Astrocyte (in vitro differentiated cells and primary cell): ENCODE results near the gene EED. TPM values are rescaled to one million over a fixed set of nuclear protein-coding genes. Genes with fewer than 3 reads are reported as not detected.

Experiments used
- DNase-seq: peaks from one replicate; pipeline ENCODE4 v3.0.0-alpha.2; 2010; ENCODE audit warnings: low read depth
- FAIRE-seq: peaks from 2 replicates; lab custom pipeline; 2011; peaks lifted over from hg19 to GRCh38; lab: Jason Lieb, UNC
- H2AFZ ChIP-seq: 2 replicates; pipeline ENCODE4 v1.6.0; 2012; ENCODE audit warnings: low read depth, low read length, inconsistent platforms
- H3K27ac ChIP-seq: 2 replicates; pipeline ENCODE4 v1.5.1; 2011; ENCODE audit warnings: low read depth, low read length, inconsistent platforms
- H3K27me3 ChIP-seq: 2 replicates; pipeline ENCODE4 v1.6.0; 2011; ENCODE audit warnings: low read length, inconsistent platforms; ENCODE audit not compliant: insufficient read depth
- H3K36me3 ChIP-seq: 2 replicates; pipeline ENCODE4 v1.5.1; 2011; ENCODE audit warnings: low read length, inconsistent platforms; ENCODE audit not compliant: insufficient read depth
- H3K4me1 ChIP-seq: 2 replicates; pipeline ENCODE4 v1.5.1; 2011; ENCODE audit warnings: low read length, inconsistent platforms; ENCODE audit not compliant: insufficient read depth
- H3K4me2 ChIP-seq: 2 replicates; pipeline ENCODE4 v1.6.0; 2012; ENCODE audit warnings: low read length, inconsistent platforms
- H3K4me3 ChIP-seq: 2 replicates; pipeline ENCODE4 v1.5.1; 2011; ENCODE audit warnings: low read depth, mild to moderate bottlenecking, low read length, inconsistent platforms; ENCODE audit not compliant: insufficient read depth
- H3K79me2 ChIP-seq: 2 replicates; pipeline ENCODE4 v1.6.0; 2012; ENCODE audit warnings: mild to moderate bottlenecking, low read length, inconsistent platforms; ENCODE audit not compliant: insufficient read depth
- H3K9ac ChIP-seq: 2 replicates; pipeline ENCODE4 v1.6.0; 2012; ENCODE audit warnings: mild to moderate bottlenecking, low read length, inconsistent platforms
- H3K9me3 ChIP-seq: 2 replicates; pipeline ENCODE4 v1.5.1; 2012; ENCODE audit warnings: low read depth, mild to moderate bottlenecking, low read length, inconsistent platforms; ENCODE audit not compliant: insufficient read depth
- H4K20me1 ChIP-seq: 2 replicates; pipeline ENCODE4 v1.6.0; 2012; ENCODE audit warnings: low read length, inconsistent platforms; ENCODE audit not compliant: insufficient read depth
- H3K27ac Mint-ChIP-seq: one replicate; pipeline ENCODE4 v1.8.0; 2021; ENCODE audit warnings: mild to moderate bottlenecking, mixed read lengths; ENCODE audit not compliant: unreplicated experiment
- H3K27me3 Mint-ChIP-seq: one replicate; pipeline ENCODE4 v1.8.0; 2021; ENCODE audit warnings: low read depth, mixed read lengths; ENCODE audit not compliant: unreplicated experiment
- H3K36me3 Mint-ChIP-seq: one replicate; pipeline ENCODE4 v1.8.0; 2021; ENCODE audit warnings: low read depth, mixed read lengths; ENCODE audit not compliant: unreplicated experiment
- H3K4me1 Mint-ChIP-seq: one replicate; pipeline ENCODE4 v1.8.0; 2021; ENCODE audit warnings: low read depth, mixed read lengths; ENCODE audit not compliant: unreplicated experiment
- H3K4me3 Mint-ChIP-seq: one replicate; pipeline ENCODE4 v1.8.0; 2021; ENCODE audit warnings: mild to moderate bottlenecking, moderate library complexity, mixed read lengths; ENCODE audit not compliant: unreplicated experiment
- H3K9me3 Mint-ChIP-seq: one replicate; pipeline ENCODE4 v1.8.0; 2021; ENCODE audit warnings: mild to moderate bottlenecking, mixed read lengths; ENCODE audit not compliant: unreplicated experiment
- EZH2 ChIP-seq: IDR thresholded peaks from 2 replicates; pipeline ENCODE4 v1.6.1; 2012; ENCODE audit warnings: mild to moderate bottlenecking, low read length, inconsistent platforms; ENCODE audit not compliant: insufficient read depth
- total RNA-seq: library from RNA; stranded (reverse); gene quantifications from 2 replicates; pipeline ENCODE4 v1.2.1, GENCODE V29; 2021
- TF ChIP-seq, protein P1 (sequence below): IDR thresholded peaks from 2 replicates; pipeline ENCODE4 v1.5.1; 2011; ENCODE audit warnings: low read depth, mild to moderate bottlenecking, inconsistent platforms, low read length, moderate library complexity; ENCODE audit not compliant: insufficient read depth

EED gene
- total RNA-seq, 1 donor from 2014 or later = 23.4 TPM

DNA sequence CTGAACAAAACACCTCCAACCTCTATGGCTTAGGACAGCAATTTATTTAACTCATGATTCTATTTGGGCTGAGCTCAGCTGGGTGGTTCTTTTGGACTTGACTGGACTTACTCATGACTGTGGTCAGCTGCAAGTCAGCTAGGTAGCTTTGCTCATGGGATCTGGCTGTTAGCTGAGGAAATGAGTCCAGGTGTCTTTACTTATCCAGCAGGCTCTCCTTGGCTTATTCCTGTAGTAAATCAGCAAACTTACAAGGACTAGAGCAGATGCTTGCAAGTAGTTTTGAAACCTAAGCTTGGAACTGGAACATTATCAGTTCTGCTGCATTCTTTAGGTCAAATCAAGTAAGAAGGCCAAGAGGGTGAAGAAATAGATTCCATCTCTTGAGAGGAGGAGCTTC is 49.5 kb downstream of the EED start:
- H3K4me3 ChIP-seq = no peak overlapping the region
- FAIRE-seq = no peak
- no peaks in the 10 kb centered on the region for H4K20me1 ChIP-seq
- no peak overlapping the region for H3K27ac ChIP-seq
- no peaks in the 10 kb centered on the region for H3K79me2 ChIP-seq
- H3K36me3 ChIP-seq = no peaks in the 10 kb centered on the region
- TF ChIP-seq, protein P1, sequence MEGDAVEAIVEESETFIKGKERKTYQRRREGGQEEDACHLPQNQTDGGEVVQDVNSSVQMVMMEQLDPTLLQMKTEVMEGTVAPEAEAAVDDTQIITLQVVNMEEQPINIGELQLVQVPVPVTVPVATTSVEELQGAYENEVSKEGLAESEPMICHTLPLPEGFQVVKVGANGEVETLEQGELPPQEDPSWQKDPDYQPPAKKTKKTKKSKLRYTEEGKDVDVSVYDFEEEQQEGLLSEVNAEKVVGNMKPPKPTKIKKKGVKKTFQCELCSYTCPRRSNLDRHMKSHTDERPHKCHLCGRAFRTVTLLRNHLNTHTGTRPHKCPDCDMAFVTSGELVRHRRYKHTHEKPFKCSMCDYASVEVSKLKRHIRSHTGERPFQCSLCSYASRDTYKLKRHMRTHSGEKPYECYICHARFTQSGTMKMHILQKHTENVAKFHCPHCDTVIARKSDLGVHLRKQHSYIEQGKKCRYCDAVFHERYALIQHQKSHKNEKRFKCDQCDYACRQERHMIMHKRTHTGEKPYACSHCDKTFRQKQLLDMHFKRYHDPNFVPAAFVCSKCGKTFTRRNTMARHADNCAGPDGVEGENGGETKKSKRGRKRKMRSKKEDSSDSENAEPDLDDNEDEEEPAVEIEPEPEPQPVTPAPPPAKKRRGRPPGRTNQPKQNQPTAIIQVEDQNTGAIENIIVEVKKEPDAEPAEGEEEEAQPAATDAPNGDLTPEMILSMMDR = no peak
- TF ChIP-seq EZH2 = no peak
- no peaks in the 10 kb centered on the region for H3K27me3 ChIP-seq
- Mint-ChIP-seq H3K4me3 (no peak overlapping the region), H3K27ac (no peak overlapping the region), H3K27me3 (no peaks in the 10 kb centered on the region), H3K9me3 (no peaks in the 10 kb centered on the region), H3K4me1 (peaks cover 4% of the 10 kb centered on the region), H3K36me3 (no peaks in the 10 kb centered on the region)
- no peaks in the 10 kb centered on the region for H3K4me1 ChIP-seq
- H2AFZ ChIP-seq = no peak overlapping the region
- DNase-seq = no peak
- no peak overlapping the region for H3K4me2 ChIP-seq
- H3K9me3 ChIP-seq = no peaks in the 10 kb centered on the region
- no peak overlapping the region for H3K9ac ChIP-seq

DNA sequence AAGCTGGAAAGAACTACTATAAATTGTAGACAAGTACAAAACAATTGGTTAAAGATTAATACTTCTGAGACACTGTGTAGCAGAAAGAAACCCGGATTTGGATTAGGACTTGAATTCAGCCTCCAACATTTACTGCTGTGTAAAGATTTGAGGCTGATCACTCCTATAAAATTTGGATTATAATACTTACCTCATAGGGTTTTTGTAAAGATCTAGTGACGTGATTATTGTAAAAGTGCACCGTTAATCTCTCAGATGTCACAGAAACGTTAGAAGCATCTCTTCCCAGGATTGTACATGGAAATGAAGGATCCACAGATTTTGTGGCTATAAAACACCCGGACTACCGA is 57.2 kb downstream of the EED start:
- peak overlapping the region; percentile 89 for H3K4me2 ChIP-seq
- no peaks in the 10 kb centered on the region for H3K36me3 ChIP-seq
- DNase-seq (no peak), FAIRE-seq (no peak)
- Mint-ChIP-seq H3K27ac (peak overlapping the region; percentile 93), H3K36me3 (no peaks in the 10 kb centered on the region), H3K4me1 (peaks cover 10% of the 10 kb centered on the region), H3K9me3 (no peaks in the 10 kb centered on the region), H3K27me3 (no peaks in the 10 kb centered on the region), H3K4me3 (peak overlapping the region; percentile 100)
- no peaks in the 10 kb centered on the region for H4K20me1 ChIP-seq
- H3K9me3 ChIP-seq = no peaks in the 10 kb centered on the region
- no peak for TF ChIP-seq EZH2
- TF ChIP-seq, protein P1 = no peak
- peak overlapping the region; percentile 97 for H3K4me3 ChIP-seq
- peak overlapping the region; percentile 91 for H3K27ac ChIP-seq
- H3K79me2 ChIP-seq = peaks cover 35% of the 10 kb centered on the region
- no peaks in the 10 kb centered on the region for H3K4me1 ChIP-seq
- H3K27me3 ChIP-seq = no peaks in the 10 kb centered on the region
- H2AFZ ChIP-seq = peak overlapping the region; percentile 93
- H3K9ac ChIP-seq = peak overlapping the region; percentile 95

DNA sequence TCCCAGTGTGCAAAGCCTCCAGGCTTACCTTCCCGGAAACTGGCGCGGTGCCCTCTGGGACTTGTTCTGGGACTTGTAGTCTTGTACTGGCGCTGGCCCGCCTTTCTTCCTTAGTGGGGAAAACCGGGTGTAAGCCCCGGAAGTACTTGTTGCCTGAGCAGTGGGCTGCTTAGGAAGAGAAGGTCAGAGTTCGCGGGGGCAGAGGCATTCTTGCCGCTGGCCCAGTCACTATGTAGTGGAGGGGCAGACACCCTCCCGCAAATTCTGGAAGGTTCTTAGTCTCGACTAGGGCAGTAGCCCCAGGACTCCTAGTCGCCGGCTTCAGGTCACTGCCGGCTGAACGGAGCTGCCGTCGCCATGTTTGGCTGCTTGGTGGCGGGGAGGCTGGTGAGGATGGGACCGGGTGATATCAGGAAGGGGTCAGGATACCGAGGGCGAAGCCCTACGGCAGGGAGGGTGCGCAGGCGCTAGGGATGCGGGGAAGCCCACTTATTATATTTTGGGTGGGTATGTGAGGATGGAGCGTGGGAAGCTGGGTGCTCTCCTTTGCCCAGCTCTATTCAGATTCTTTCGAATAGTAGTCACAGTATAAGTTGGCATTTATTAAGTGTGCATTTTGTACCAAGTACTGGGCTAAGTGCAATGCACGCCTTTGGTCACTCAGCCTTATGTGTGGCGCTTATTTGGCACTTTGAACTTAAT is 57.7 kb downstream of the EED start, which contains the start of gene HIKESHI:
Gene HIKESHI (plus strand): TSS at position 149 of the 702 bp plus-strand sequence. CDS start 209 bp downstream, at position 358.
- FAIRE-seq = no peak
- H3K9me3 ChIP-seq = no peaks in the 10 kb centered on the region
- peak within 1 kb of the TSS; percentile 91 for H3K27ac ChIP-seq
- H3K4me2 ChIP-seq = peak within 1 kb of the TSS; percentile 89
- peak within 1 kb of the TSS; percentile 97 for H3K4me3 ChIP-seq
- H3K9ac ChIP-seq = peak within 1 kb of the TSS; percentile 95
- Mint-ChIP-seq H3K9me3 (no peaks in the 10 kb centered on the region), H3K4me1 (peaks cover 10% of the 10 kb centered on the region), H3K36me3 (no peaks in the 10 kb centered on the region), H3K27me3 (no peaks in the 10 kb centered on the region), H3K4me3 (peak within 1 kb of the TSS; percentile 100), H3K27ac (peak within 1 kb of the TSS; percentile 93)
- H4K20me1 ChIP-seq = no peaks in the 10 kb centered on the region
- peak; percentile 94 for DNase-seq
- no peaks in the 10 kb centered on the region for H3K27me3 ChIP-seq
- no peaks in the 10 kb centered on the region for H3K36me3 ChIP-seq
- H3K4me1 ChIP-seq = no peaks in the 10 kb centered on the region
- TF ChIP-seq, protein P1 = no peak
- no peak for TF ChIP-seq EZH2
- peaks cover 35% of the 10 kb centered on the region for H3K79me2 ChIP-seq
- peak within 1 kb of the TSS; percentile 93 for H2AFZ ChIP-seq
